ENCODE results near the gene CDK19. TPM values are rescaled to one million over a fixed set of nuclear protein-coding genes. Genes with fewer than 3 reads are reported as not detected.

CDK19 gene
- polyA plus RNA-seq, 1 donor (not counting 4 experiments of a cell fraction or from before 2014, with no cell fraction given): 6.4 TPM

GRCh38 chr6:110687326-110687725 lies 127.9 kb downstream of the CDK19 start:
- H4K20me1 ChIP-seq (ENCODE audit: control insufficient read depth, extremely low read depth, insufficient read depth, low read length): no peaks in the 10 kb centered on the region
- H3K79me2 ChIP-seq (ENCODE audit: control insufficient read depth, insufficient read depth, low read length): no peaks in the 10 kb centered on the region
- H3K4me2 ChIP-seq (ENCODE audit: control insufficient read depth, extremely low read depth, insufficient read depth, low read depth, low read length): no peak overlapping the region
- peaks cover 10% of the 10 kb centered on the region for H3K4me1 ChIP-seq (ENCODE audit: control insufficient read depth, extremely low read depth, insufficient read depth, low read length)
- H3K9me1 ChIP-seq (ENCODE audit: control insufficient read depth, extremely low read depth, insufficient read depth, low read length): no peaks in the 10 kb centered on the region
- H3K9me3 ChIP-seq (ENCODE audit: control insufficient read depth, low read depth, low read length): no peaks in the 10 kb centered on the region
- no peak for FAIRE-seq
- no peak overlapping the region for H3K27ac ChIP-seq (ENCODE audit: control insufficient read depth, insufficient read depth, low read length)
- no peaks in the 10 kb centered on the region for H3K36me3 ChIP-seq (ENCODE audit: control insufficient read depth in 2 of 2, extremely low read depth in 1 of 2, insufficient read depth in 2 of 2, low read length in 2 of 2)
- no peak for DNase-seq (ENCODE audit: low read depth, low spot score)
- dilution Hi-C loops (cut with MboI; ENCODE audit: extremely low pct_ligation_motif_present, low sequenced_read_pairs): no loop called here
- H3K9ac ChIP-seq (ENCODE audit: control insufficient read depth, extremely low read depth, insufficient read depth, low read length): no peak overlapping the region
- no peaks in the 10 kb centered on the region for H3K27me3 ChIP-seq (ENCODE audit: control insufficient read depth, extremely low read depth, insufficient read depth, low read length)
- H3K4me3 ChIP-seq (ENCODE audit: control insufficient read depth in 2 of 3, extremely low read depth in 1 of 3, insufficient read depth in 2 of 3, low read depth in 1 of 3, low read length in 3 of 3): no peak overlapping the region
- no peak overlapping the region for H2AFZ ChIP-seq (ENCODE audit: control insufficient read depth, low read length)
- TF ChIP-seq CTCF (optimal IDR thresholded peaks at IDR 0.05 in 1 of 3, IDR thresholded peaks at IDR 0.05 in 1 of 3, conservative IDR thresholded peaks at IDR 0.05 in 1 of 3; ENCODE audit: extremely low read depth in 1 of 3, insufficient read depth in 2 of 3, low read length in 3 of 3) (no peak), EZH2 (IDR thresholded peaks at IDR 0.05; ENCODE audit: low read length) (no peak)

GRCh38 chr6:110683241-110683640 lies 132.0 kb downstream of the CDK19 start:
- Histone ChIP-seq H2AFZ (ENCODE audit: control insufficient read depth, low read length) (no peak overlapping the region), H3K9me3 (ENCODE audit: control insufficient read depth, low read depth, low read length) (no peaks in the 10 kb centered on the region), H4K20me1 (ENCODE audit: control insufficient read depth, extremely low read depth, insufficient read depth, low read length) (no peaks in the 10 kb centered on the region), H3K4me3 (ENCODE audit: control insufficient read depth in 2 of 3, extremely low read depth in 1 of 3, insufficient read depth in 2 of 3, low read depth in 1 of 3, low read length in 3 of 3) (no peak overlapping the region), H3K27me3 (ENCODE audit: control insufficient read depth, extremely low read depth, insufficient read depth, low read length) (no peaks in the 10 kb centered on the region), H3K9ac (ENCODE audit: control insufficient read depth, extremely low read depth, insufficient read depth, low read length) (no peak overlapping the region), H3K4me2 (ENCODE audit: control insufficient read depth, extremely low read depth, insufficient read depth, low read depth, low read length) (no peak overlapping the region), H3K27ac (ENCODE audit: control insufficient read depth, insufficient read depth, low read length) (no peak overlapping the region), H3K79me2 (ENCODE audit: control insufficient read depth, insufficient read depth, low read length) (no peaks in the 10 kb centered on the region), H3K9me1 (ENCODE audit: control insufficient read depth, extremely low read depth, insufficient read depth, low read length) (no peaks in the 10 kb centered on the region), H3K4me1 (ENCODE audit: control insufficient read depth, extremely low read depth, insufficient read depth, low read length) (no peaks in the 10 kb centered on the region), H3K36me3 (ENCODE audit: control insufficient read depth in 2 of 2, extremely low read depth in 1 of 2, insufficient read depth in 2 of 2, low read length in 2 of 2) (no peaks in the 10 kb centered on the region)
- FAIRE-seq: no peak
- TF ChIP-seq EZH2 (IDR thresholded peaks at IDR 0.05; ENCODE audit: low read length): no peak
- no peak for TF ChIP-seq CTCF (optimal IDR thresholded peaks at IDR 0.05 in 1 of 3, IDR thresholded peaks at IDR 0.05 in 1 of 3, conservative IDR thresholded peaks at IDR 0.05 in 1 of 3; ENCODE audit: extremely low read depth in 1 of 3, insufficient read depth in 2 of 3, low read length in 3 of 3)
- dilution Hi-C loops (cut with MboI; ENCODE audit: extremely low pct_ligation_motif_present, low sequenced_read_pairs): no loop called here
- DNase-seq (ENCODE audit: low read depth, low spot score): no peak
